Measurements from ENCODE around the gene WFDC1.

The WFDC1 gene

DNA sequence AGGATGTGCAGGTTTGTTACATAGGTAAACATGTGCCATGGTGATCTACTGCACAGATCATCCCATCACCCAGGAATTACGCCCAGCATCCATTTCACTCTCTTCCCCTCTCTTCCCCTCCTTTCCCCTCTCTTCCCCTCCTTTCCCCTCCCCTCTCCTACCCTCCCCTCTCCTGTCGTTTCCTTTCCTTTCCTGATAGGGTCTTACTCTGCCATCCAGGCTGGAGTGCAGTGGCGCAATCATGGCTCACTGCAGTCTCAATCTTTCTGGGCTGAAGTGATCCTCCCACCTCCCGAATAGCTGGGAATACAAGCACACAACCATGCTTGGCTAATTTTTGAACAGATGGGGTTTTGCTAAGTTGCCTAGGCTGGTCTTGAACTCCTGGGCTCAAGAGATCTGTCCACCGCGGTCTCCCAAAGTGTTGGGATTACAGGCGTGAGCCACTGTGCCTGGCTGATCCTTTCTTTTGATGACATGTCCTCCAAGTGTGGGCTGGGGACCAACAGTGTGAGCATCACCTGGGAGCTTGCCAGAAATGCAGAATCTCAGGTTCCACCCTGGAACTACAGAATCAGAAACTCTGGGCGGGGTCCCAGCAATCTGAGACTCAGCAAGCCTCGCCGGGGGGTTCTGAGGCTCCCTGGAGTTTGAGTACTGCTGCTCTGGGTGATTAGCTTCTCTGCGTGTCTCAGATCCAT, 84.5 kb downstream of the WFDC1 start:
- H3K4me1 ChIP-seq, result peaks cover 7% of the 10 kb centered on the region
- H3K9me3 ChIP-seq (ENCODE audit: control insufficient read depth, low read length), result no peaks in the 10 kb centered on the region
- H3K9ac ChIP-seq, result no peak overlapping the region
- H3K4me2 ChIP-seq (ENCODE audit: low read length), result no peak overlapping the region
- H3K79me2 ChIP-seq, result no peaks in the 10 kb centered on the region
- TF ChIP-seq, protein P1, sequence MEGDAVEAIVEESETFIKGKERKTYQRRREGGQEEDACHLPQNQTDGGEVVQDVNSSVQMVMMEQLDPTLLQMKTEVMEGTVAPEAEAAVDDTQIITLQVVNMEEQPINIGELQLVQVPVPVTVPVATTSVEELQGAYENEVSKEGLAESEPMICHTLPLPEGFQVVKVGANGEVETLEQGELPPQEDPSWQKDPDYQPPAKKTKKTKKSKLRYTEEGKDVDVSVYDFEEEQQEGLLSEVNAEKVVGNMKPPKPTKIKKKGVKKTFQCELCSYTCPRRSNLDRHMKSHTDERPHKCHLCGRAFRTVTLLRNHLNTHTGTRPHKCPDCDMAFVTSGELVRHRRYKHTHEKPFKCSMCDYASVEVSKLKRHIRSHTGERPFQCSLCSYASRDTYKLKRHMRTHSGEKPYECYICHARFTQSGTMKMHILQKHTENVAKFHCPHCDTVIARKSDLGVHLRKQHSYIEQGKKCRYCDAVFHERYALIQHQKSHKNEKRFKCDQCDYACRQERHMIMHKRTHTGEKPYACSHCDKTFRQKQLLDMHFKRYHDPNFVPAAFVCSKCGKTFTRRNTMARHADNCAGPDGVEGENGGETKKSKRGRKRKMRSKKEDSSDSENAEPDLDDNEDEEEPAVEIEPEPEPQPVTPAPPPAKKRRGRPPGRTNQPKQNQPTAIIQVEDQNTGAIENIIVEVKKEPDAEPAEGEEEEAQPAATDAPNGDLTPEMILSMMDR (IDR thresholded peaks at IDR 0.05), result no peak
- no peak overlapping the region for H2AFZ ChIP-seq
- H3K27ac ChIP-seq, result no peak overlapping the region
- H3K27me3 ChIP-seq (ENCODE audit: control insufficient read depth, insufficient read depth, low read length), result no peaks in the 10 kb centered on the region
- no peaks in the 10 kb centered on the region for H3K36me3 ChIP-seq (ENCODE audit: control insufficient read depth, insufficient read depth, low read length)
- no peak overlapping the region for H3K4me3 ChIP-seq (ENCODE audit: low read depth, low read length)

Data from parathyroid adenoma (tissue), 2 donors.